DND-41 (cell line): ENCODE data around the gene WRAP53.

ENCODE experiments used
- ATAC-seq: fragments of 200-7000 bp; cut with Tn5 transposase; 3 replicates; pipeline ENCODE4 v1.9.1; 2021; ENCODE audit warnings: low read depth; ENCODE audit not compliant: insufficient read depth
- DNase-seq: peaks from one replicate; pipeline ENCODE4 v3.0.0-alpha.2; 2020
- H2AFZ ChIP-seq: 2 replicates; pipeline ENCODE4 v1.6.0; 2012; ENCODE audit warnings: low read depth, low read length
- H3K27ac ChIP-seq: 2 replicates; pipeline ENCODE4 v1.5.1; 2012; ENCODE audit warnings: low read length, inconsistent platforms
- H3K27me3 ChIP-seq: fragments of 200-600 bp; sonication (generic); 2 replicates; pipeline ENCODE4 v1.6.0; 2012; ENCODE audit warnings: low read length, mild to moderate bottlenecking, inconsistent platforms; ENCODE audit not compliant: insufficient read depth, poor library complexity
- H3K36me3 ChIP-seq: 2 replicates; pipeline ENCODE4 v1.5.1; 2012; ENCODE audit warnings: low read length, inconsistent platforms; ENCODE audit not compliant: insufficient read depth
- H3K4me1 ChIP-seq: 2 replicates; pipeline ENCODE4 v1.5.1; 2012; ENCODE audit warnings: mild to moderate bottlenecking, low read length; ENCODE audit not compliant: insufficient read depth
- H3K4me2 ChIP-seq: 2 replicates; pipeline ENCODE4 v1.6.0; 2012; ENCODE audit warnings: mild to moderate bottlenecking, moderate library complexity, low read length, inconsistent platforms; ENCODE audit not compliant: insufficient read depth
- H3K4me3 ChIP-seq, 2 experiments: fragments of 200-600 bp in 1 of 2; shearing (Covaris generic) in 1 of 2; 2 replicates each; pipeline ENCODE4 v1.5.1; 2012 to 2016; ENCODE audit warnings: inconsistent platforms in 2 of 2, low read length in 2 of 2, mild to moderate bottlenecking in 2 of 2, low read depth in 1 of 2, moderate library complexity in 1 of 2
- H3K79me2 ChIP-seq: 2 replicates; pipeline ENCODE4 v1.6.0; 2012; ENCODE audit warnings: low read length, inconsistent platforms; ENCODE audit not compliant: insufficient read depth
- H3K9ac ChIP-seq: 2 replicates; pipeline ENCODE4 v1.6.0; 2012; ENCODE audit warnings: low read depth, mild to moderate bottlenecking, inconsistent platforms, low read length, moderate library complexity
- H3K9me3 ChIP-seq: 2 replicates; pipeline ENCODE4 v1.5.1; 2012; ENCODE audit warnings: low read length, moderate library complexity, mild to moderate bottlenecking, inconsistent platforms; ENCODE audit not compliant: insufficient read depth, severe bottlenecking
- H4K20me1 ChIP-seq: 2 replicates; pipeline ENCODE4 v1.6.0; 2012; ENCODE audit warnings: low read length; ENCODE audit not compliant: insufficient read depth
- CTCF ChIP-seq: IDR thresholded peaks from 2 replicates; pipeline ENCODE4 v1.5.1; 2012; ENCODE audit warnings: borderline replicate concordance, low read length, moderate library complexity, mild to moderate bottlenecking; ENCODE audit not compliant: poor library complexity, severe bottlenecking; ENCODE audit errors: extremely low read depth
- EZH2 ChIP-seq: IDR thresholded peaks from 3 replicates; pipeline ENCODE4 v1.6.1; 2012; ENCODE audit warnings: borderline replicate concordance, low read depth, mild to moderate bottlenecking, moderate library complexity, low read length, inconsistent platforms; ENCODE audit not compliant: severe bottlenecking

The WRAP53 gene

DNA sequence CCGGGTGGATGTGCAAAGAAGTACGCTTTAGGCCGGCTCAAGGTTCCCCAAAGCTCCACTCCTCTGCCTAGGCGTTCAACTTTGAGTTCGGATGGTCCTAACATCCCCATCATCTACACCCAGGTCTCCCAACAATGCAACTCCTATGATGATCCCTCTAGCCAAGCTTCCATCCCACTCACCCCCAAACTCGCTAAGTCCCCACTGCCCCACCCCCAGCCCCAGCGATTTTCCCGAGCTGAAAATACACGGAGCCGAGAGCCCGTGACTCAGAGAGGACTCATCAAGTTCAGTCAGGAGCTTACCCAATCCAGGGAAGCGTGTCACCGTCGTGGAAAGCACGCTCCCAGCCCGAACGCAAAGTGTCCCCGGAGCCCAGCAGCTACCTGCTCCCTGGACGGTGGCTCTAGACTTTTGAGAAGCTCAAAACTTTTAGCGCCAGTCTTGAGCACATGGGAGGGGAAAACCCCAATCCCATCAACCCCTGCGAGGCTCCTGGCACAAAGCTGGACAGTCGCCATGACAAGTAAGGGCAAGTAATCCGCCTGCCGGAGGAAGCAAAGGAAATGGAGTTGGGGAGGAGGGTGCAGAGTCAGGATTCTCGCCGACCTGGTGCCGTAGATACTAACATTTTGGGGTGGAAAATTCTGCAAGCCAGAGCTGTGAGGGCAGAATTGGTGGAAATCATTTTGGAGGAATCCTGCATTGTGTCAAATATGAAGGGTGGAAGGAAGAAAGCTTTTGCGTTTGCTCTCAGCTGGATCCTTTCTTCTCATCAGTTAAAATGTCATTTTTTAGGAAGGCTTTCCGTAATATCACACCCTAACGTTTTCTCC lies 987 bp upstream of the WRAP53 start, which contains the start of gene TP53:
TP53 (minus strand) TSS at position 419 of the 836 bp plus-strand sequence. CDS start 10,896 bp downstream, outside the sequence.
- peaks cover 45% of the 10 kb centered on the region for H3K4me1 ChIP-seq
- peak within 1 kb of the TSS; percentile 96 for H2AFZ ChIP-seq
- no peaks in the 10 kb centered on the region for H3K9me3 ChIP-seq
- peaks cover 65% of the 10 kb centered on the region for H3K79me2 ChIP-seq
- H4K20me1 ChIP-seq = peaks cover 30% of the 10 kb centered on the region
- peak within 1 kb of the TSS; percentile 98 for H3K4me2 ChIP-seq
- peak within 1 kb of the TSS; percentile 78 to 91 for H3K4me3 ChIP-seq
- no peaks in the 10 kb centered on the region for H3K27me3 ChIP-seq
- ATAC-seq (peak; percentile 56), DNase-seq (peak; percentile 94)
- TF ChIP-seq CTCF (no peak), EZH2 (no peak)
- H3K9ac ChIP-seq = peak within 1 kb of the TSS; percentile 92
- peak within 1 kb of the TSS; percentile 98 for H3K27ac ChIP-seq
- H3K36me3 ChIP-seq = peaks cover 34% of the 10 kb centered on the region

- Histone ChIP-seq H3K4me3 (peak overlapping the region; percentile 69 to 91), H3K27ac (peak overlapping the region; percentile 81), H3K9ac (peak overlapping the region; percentile 92), H3K9me3 (no peaks in the 10 kb centered on the region), H2AFZ (peak overlapping the region; percentile 96), H3K27me3 (no peaks in the 10 kb centered on the region), H3K79me2 (peaks cover 50% of the 10 kb centered on the region), H3K4me2 (peak overlapping the region; percentile 98), H4K20me1 (peaks cover 20% of the 10 kb centered on the region), H3K36me3 (peaks cover 34% of the 10 kb centered on the region), H3K4me1 (peaks cover 42% of the 10 kb centered on the region)
- no peak for DNase-seq
- ATAC-seq = no peak
- TF ChIP-seq EZH2 = no peak
- TF ChIP-seq CTCF = no peak
Observed at GRCh38 chr17:7688808-7689316, 585 bp downstream of the WRAP53 start.

DNA sequence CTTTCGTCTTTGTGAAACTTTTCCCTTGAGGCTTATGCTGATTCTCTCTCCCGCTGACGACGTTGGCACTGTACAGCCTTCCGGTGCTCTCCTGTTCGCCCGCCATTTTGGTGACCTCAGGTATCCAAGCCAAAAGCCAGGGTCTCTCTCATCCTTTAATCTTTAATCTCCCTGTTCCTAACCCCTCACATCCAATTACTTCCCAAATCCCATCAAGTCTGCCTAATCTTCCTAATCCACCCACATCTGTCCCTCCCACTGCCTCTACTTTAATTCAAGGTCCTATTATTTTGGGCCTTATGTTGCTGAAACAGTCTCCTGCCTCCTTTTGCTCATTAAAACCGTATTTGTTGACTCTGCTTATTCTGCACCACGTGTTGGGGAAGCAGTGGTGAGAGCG lies 7.3 kb downstream of the WRAP53 start:
- Histone ChIP-seq H3K4me2 (no peak overlapping the region), H3K79me2 (no peaks in the 10 kb centered on the region), H3K9ac (no peak overlapping the region), H2AFZ (no peak overlapping the region), H3K36me3 (peaks cover 32% of the 10 kb centered on the region), H4K20me1 (no peaks in the 10 kb centered on the region), H3K27ac (no peak overlapping the region), H3K4me1 (no peaks in the 10 kb centered on the region), H3K27me3 (no peaks in the 10 kb centered on the region), H3K4me3 (no peak overlapping the region), H3K9me3 (no peaks in the 10 kb centered on the region)
- no peak for DNase-seq
- TF ChIP-seq CTCF = no peak
- TF ChIP-seq EZH2 = no peak
- no peak for ATAC-seq
